Neural cell (in vitro differentiated cells): ENCODE results near the gene PHACTR1. TPM values are rescaled to one million over a fixed set of nuclear protein-coding genes. Genes with fewer than 3 reads are reported as not detected.

Experiments used
- H2AFZ ChIP-seq: fragments of 200-600, 300-800 bp; sonication (generic), shearing (Covaris generic); 2 replicates; pipeline ENCODE4 v1.6.0; 2014; ENCODE audit warnings: low read depth, mild to moderate bottlenecking, antibody characterized with exemption, low read length, moderate library complexity
- H3F3A ChIP-seq: fragments of 200-600 bp; shearing (Covaris generic); 2 replicates; pipeline ENCODE4 v1.6.1; 2016; ENCODE audit warnings: mild to moderate bottlenecking, moderate library complexity, mixed read lengths, antibody characterized with exemption, low read length; ENCODE audit not compliant: insufficient read depth, poor library complexity, severe bottlenecking
- H3K27ac ChIP-seq: fragments of 200-600, 300-800 bp; sonication (generic), shearing (Covaris generic); 2 replicates; pipeline ENCODE4 v1.5.1; 2014; ENCODE audit warnings: mild to moderate bottlenecking, low read length, moderate library complexity
- H3K27me3 ChIP-seq: fragments of 300-800, 200-600 bp; sonication (generic), shearing (Covaris generic); 2 replicates; pipeline ENCODE4 v1.6.0; 2014; ENCODE audit warnings: mild to moderate bottlenecking, low read depth, low read length, moderate library complexity; ENCODE audit not compliant: insufficient read depth
- H3K36me3 ChIP-seq: fragments of 300-800, 200-600 bp; sonication (generic), shearing (Covaris generic); 2 replicates; pipeline ENCODE4 v1.5.1; 2014; ENCODE audit warnings: mild to moderate bottlenecking, antibody characterized with exemption, low read length, moderate library complexity; ENCODE audit not compliant: insufficient read depth
- H3K4me2 ChIP-seq: fragments of 300-800, 200-600 bp; sonication (generic), shearing (Covaris generic); 2 replicates; pipeline ENCODE4 v1.6.0; 2014; ENCODE audit warnings: mild to moderate bottlenecking, low read length
- H3K4me3 ChIP-seq: fragments of 300-800, 200-600 bp; sonication (generic), shearing (Covaris generic); 2 replicates; pipeline ENCODE4 v1.5.1; 2014; ENCODE audit warnings: mild to moderate bottlenecking, low read length, moderate library complexity
- H3K79me2 ChIP-seq: fragments of 200-600 bp; shearing (Covaris generic); replicated peaks from 2 replicates; pipeline ENCODE4 v1.6.0; 2014; ENCODE audit warnings: mild to moderate bottlenecking, low read length, moderate library complexity; ENCODE audit not compliant: insufficient read depth
- H3K9ac ChIP-seq: fragments of 300-800, 200-600 bp; sonication (generic), shearing (Covaris generic); 2 replicates; pipeline ENCODE4 v1.6.1; 2016; ENCODE audit warnings: mild to moderate bottlenecking, low read length, mixed read lengths
- H3K9me2 ChIP-seq: fragments of 200-600 bp; shearing (Covaris generic); 2 replicates; pipeline ENCODE4 v1.6.1; 2016; ENCODE audit warnings: mild to moderate bottlenecking, low read length, mixed read lengths; ENCODE audit not compliant: insufficient read depth
- H3K9me3 ChIP-seq: fragments of 200-600, 300-800 bp; sonication (generic), shearing (Covaris generic); 2 replicates; pipeline ENCODE4 v1.6.1; 2016; ENCODE audit warnings: mild to moderate bottlenecking, mixed run types, low read length, moderate library complexity, mixed read lengths
- H4K20me1 ChIP-seq: fragments of 200-600 bp; shearing (Covaris generic); 2 replicates; pipeline ENCODE4 v1.6.1; 2016; ENCODE audit warnings: mild to moderate bottlenecking, mixed run types; ENCODE audit not compliant: insufficient read depth
- EP300 ChIP-seq: fragments of 450-650 bp; conservative IDR thresholded peaks from 2 replicates; pipeline ENCODE4 v1.6.1; 2014; ENCODE audit warnings: antibody characterized with exemption, mild to moderate bottlenecking, moderate library complexity; ENCODE audit not compliant: poor library complexity, severe bottlenecking
- EZH2 ChIP-seq: fragments of 200-600, 300-800 bp; shearing (Covaris generic), sonication (generic); IDR thresholded peaks from 2 replicates; pipeline ENCODE4 v1.6.1; 2014; ENCODE audit warnings: antibody characterized with exemption, low read length, borderline replicate concordance, mild to moderate bottlenecking; ENCODE audit not compliant: insufficient read depth, poor library complexity, severe bottlenecking
- MXI1 ChIP-seq: fragments of 450-650 bp; conservative IDR thresholded peaks from 2 replicates; pipeline ENCODE4 v1.6.1; 2014; ENCODE audit warnings: antibody characterized with exemption, mild to moderate bottlenecking; ENCODE audit not compliant: poor library complexity, severe bottlenecking
- POLR2AphosphoS5 ChIP-seq: IDR thresholded peaks from 2 replicates; pipeline ENCODE4 v1.6.1; 2012
- RAD21 ChIP-seq: fragments of 450-650 bp; conservative IDR thresholded peaks from 2 replicates; pipeline ENCODE4 v1.6.1; 2014; ENCODE audit warnings: antibody characterized with exemption, mild to moderate bottlenecking, moderate library complexity
- SMC3 ChIP-seq: fragments of 450-650 bp; conservative IDR thresholded peaks from 2 replicates; pipeline ENCODE4 v1.6.1; 2014; ENCODE audit warnings: antibody characterized with exemption, mild to moderate bottlenecking, moderate library complexity; ENCODE audit not compliant: poor library complexity
- TAF1 ChIP-seq: IDR thresholded peaks from 2 replicates; pipeline ENCODE4 v1.6.1; 2012; ENCODE audit warnings: low read depth
- polyA plus RNA-seq: library from polyadenylated mRNA; depleted of rRNA; stranded (reverse); fragments of >200 nt; gene quantifications from 2 replicates; pipeline ENCODE4 v1.2.3, GENCODE V29; 2014
- TF ChIP-seq, protein P1 (sequence below): fragments of 450-650 bp; IDR thresholded peaks from 2 replicates; pipeline ENCODE4 v1.5.1; 2014; ENCODE audit warnings: antibody characterized with exemption, mild to moderate bottlenecking, moderate library complexity; ENCODE audit not compliant: poor library complexity, severe bottlenecking
- TF ChIP-seq, protein P2 (sequence below): IDR thresholded peaks from 2 replicates; pipeline ENCODE4 v1.6.1; 2012; ENCODE audit warnings: borderline replicate concordance

PHACTR1 gene
- polyA plus RNA-seq, 1 donor from 2014 or later: 7.8 TPM

- H3K79me2 ChIP-seq: no peaks in the 10 kb centered on the region
- no peak overlapping the region for H3K4me2 ChIP-seq
- no peak overlapping the region for H2AFZ ChIP-seq
- H3K9me3 ChIP-seq: no peaks in the 10 kb centered on the region
- H3K27me3 ChIP-seq: no peaks in the 10 kb centered on the region
- no peak for TF ChIP-seq EZH2
- H4K20me1 ChIP-seq: no peaks in the 10 kb centered on the region
- H3K4me3 ChIP-seq: no peak overlapping the region
- no peak overlapping the region for H3K9ac ChIP-seq
- no peak overlapping the region for H3K27ac ChIP-seq
- no peaks in the 10 kb centered on the region for H3K9me2 ChIP-seq
- no peaks in the 10 kb centered on the region for H3F3A ChIP-seq
- no peaks in the 10 kb centered on the region for H3K36me3 ChIP-seq
Observed at GRCh38 chr6:13212538-13212937, 496.0 kb downstream of the PHACTR1 start.

DNA sequence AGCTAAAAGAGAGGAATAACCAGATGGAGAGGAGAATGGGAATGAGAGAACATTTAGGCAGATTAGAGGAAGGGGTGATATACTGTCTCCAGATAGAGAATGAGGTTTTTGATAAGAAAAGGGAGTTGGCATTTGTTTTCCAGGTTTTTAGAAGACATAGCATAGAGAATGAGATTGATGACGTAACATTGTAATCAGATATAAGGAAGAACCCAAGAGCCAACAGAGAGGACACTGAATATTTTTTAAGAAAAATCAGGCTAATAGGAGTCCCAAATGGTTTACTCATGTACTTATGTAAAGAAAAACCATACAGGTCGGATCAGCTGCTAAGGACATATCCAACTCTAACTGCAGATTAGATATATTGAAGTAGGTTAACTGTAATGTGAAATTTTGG, 498.8 kb downstream of the PHACTR1 start:
- Histone ChIP-seq H3K9ac (no peak overlapping the region), H3K27ac (no peak overlapping the region), H4K20me1 (no peaks in the 10 kb centered on the region), H3K9me2 (no peaks in the 10 kb centered on the region), H3K4me2 (no peak overlapping the region), H3K36me3 (no peaks in the 10 kb centered on the region), H3K27me3 (no peaks in the 10 kb centered on the region), H3F3A (no peaks in the 10 kb centered on the region), H3K4me3 (no peak overlapping the region), H3K9me3 (no peaks in the 10 kb centered on the region), H2AFZ (no peak overlapping the region), H3K79me2 (no peaks in the 10 kb centered on the region)
- TF ChIP-seq SMC3 (no peak), TAF1 (no peak), POLR2AphosphoS5 (no peak), EZH2 (no peak), MXI1 (no peak), EP300 (no peak), RAD21 (no peak)
- TF ChIP-seq, protein P1, sequence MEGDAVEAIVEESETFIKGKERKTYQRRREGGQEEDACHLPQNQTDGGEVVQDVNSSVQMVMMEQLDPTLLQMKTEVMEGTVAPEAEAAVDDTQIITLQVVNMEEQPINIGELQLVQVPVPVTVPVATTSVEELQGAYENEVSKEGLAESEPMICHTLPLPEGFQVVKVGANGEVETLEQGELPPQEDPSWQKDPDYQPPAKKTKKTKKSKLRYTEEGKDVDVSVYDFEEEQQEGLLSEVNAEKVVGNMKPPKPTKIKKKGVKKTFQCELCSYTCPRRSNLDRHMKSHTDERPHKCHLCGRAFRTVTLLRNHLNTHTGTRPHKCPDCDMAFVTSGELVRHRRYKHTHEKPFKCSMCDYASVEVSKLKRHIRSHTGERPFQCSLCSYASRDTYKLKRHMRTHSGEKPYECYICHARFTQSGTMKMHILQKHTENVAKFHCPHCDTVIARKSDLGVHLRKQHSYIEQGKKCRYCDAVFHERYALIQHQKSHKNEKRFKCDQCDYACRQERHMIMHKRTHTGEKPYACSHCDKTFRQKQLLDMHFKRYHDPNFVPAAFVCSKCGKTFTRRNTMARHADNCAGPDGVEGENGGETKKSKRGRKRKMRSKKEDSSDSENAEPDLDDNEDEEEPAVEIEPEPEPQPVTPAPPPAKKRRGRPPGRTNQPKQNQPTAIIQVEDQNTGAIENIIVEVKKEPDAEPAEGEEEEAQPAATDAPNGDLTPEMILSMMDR: no peak
- TF ChIP-seq, protein P2, sequence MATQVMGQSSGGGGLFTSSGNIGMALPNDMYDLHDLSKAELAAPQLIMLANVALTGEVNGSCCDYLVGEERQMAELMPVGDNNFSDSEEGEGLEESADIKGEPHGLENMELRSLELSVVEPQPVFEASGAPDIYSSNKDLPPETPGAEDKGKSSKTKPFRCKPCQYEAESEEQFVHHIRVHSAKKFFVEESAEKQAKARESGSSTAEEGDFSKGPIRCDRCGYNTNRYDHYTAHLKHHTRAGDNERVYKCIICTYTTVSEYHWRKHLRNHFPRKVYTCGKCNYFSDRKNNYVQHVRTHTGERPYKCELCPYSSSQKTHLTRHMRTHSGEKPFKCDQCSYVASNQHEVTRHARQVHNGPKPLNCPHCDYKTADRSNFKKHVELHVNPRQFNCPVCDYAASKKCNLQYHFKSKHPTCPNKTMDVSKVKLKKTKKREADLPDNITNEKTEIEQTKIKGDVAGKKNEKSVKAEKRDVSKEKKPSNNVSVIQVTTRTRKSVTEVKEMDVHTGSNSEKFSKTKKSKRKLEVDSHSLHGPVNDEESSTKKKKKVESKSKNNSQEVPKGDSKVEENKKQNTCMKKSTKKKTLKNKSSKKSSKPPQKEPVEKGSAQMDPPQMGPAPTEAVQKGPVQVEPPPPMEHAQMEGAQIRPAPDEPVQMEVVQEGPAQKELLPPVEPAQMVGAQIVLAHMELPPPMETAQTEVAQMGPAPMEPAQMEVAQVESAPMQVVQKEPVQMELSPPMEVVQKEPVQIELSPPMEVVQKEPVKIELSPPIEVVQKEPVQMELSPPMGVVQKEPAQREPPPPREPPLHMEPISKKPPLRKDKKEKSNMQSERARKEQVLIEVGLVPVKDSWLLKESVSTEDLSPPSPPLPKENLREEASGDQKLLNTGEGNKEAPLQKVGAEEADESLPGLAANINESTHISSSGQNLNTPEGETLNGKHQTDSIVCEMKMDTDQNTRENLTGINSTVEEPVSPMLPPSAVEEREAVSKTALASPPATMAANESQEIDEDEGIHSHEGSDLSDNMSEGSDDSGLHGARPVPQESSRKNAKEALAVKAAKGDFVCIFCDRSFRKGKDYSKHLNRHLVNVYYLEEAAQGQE: no peak
